Esophagus muscularis mucosa (tissue), 4 donors: ENCODE results near the gene SLC29A1. TPM values are rescaled to one million over a fixed set of nuclear protein-coding genes. Genes with fewer than 3 reads are reported as not detected.

Source experiments
- DNase-seq: peaks from one replicate; pipeline ENCODE4 v3.0.0-alpha.2; 2017; ENCODE audit errors: extremely low spot score
- H3K27ac ChIP-seq, 4 donors: fragments of 200-600 bp; sonication (generic); replicated peaks in 1 of 4; 1 replicate in 3 of 4; 2 replicates in 1 of 4; pipeline ENCODE4 v1.5.1; 2016 to 2019; ENCODE audit warnings: mild to moderate bottlenecking in 1 of 4
- H3K27me3 ChIP-seq, 4 donors: fragments of 200-600 bp; sonication (generic); one replicate each; pipeline versions ENCODE4 v1.5.1 to v1.6.0; 2016 to 2019
- H3K36me3 ChIP-seq, 4 donors: fragments of 200-600 bp; sonication (generic); one replicate each; pipeline ENCODE4 v1.5.1; 2016 to 2019
- H3K4me1 ChIP-seq, 4 donors: fragments of 200-600 bp; sonication (generic); one replicate each; pipeline ENCODE4 v1.5.1; 2016 to 2019
- H3K4me3 ChIP-seq, 4 donors: fragments of 200-600 bp; sonication (generic); 1 replicate in 2 of 4; 2 replicates in 2 of 4; pipeline ENCODE4 v1.5.1; 2016 to 2019; ENCODE audit warnings: mild to moderate bottlenecking in 4 of 4, moderate library complexity in 1 of 4
- H3K9me3 ChIP-seq, 4 donors: fragments of 200-600 bp; sonication (generic); 1 replicate in 3 of 4; 2 replicates in 1 of 4; pipeline ENCODE4 v1.5.1; 2016 to 2019
- CTCF ChIP-seq, 3 experiments: fragments of 200-600 bp in 2 of 3; fragments of 450-650 bp in 1 of 3; sonication (generic) in 2 of 3; IDR thresholded peaks; one replicate each; pipeline ENCODE4 v1.5.1; 2017 to 2019; ENCODE audit warnings: antibody characterized with exemption in 3 of 3, mild to moderate bottlenecking in 2 of 3, moderate library complexity in 1 of 3
- EP300 ChIP-seq: sonication (generic); formaldehyde crosslinking; IDR thresholded peaks from one replicate; pipeline ENCODE4 v1.6.1; 2017; ENCODE audit warnings: antibody characterized with exemption
- POLR2A ChIP-seq: fragments of 450-650 bp; IDR thresholded peaks from one replicate; pipeline ENCODE4 v1.6.1; 2017; ENCODE audit warnings: antibody characterized with exemption, moderate library complexity, mild to moderate bottlenecking, low read depth
- POLR2AphosphoS5 ChIP-seq, 2 donors: sonication (generic); formaldehyde crosslinking; IDR thresholded peaks; one replicate each; pipeline ENCODE4 v1.6.1; 2017; ENCODE audit warnings: antibody characterized with exemption in 2 of 2
- WGBS: methylation state at CpG from one replicate; pipeline ENCODE4 v1.1.5; 2018; 5-methylcytosine and 5-hydroxymethylcytosine counted together
- intact Hi-C: fragments of 100-400 bp; cut with DNase I; formaldehyde crosslinking; loops from one replicate; pipeline ENCODE4 v1.15.1; 2023
- total RNA-seq, 4 donors: library from RNA; depleted of rRNA; stranded (reverse); fragments of >200 nt; gene quantifications; one replicate each; pipeline versions ENCODE4 v1.1.0 to v1.2.1, GENCODE V29; 2016

Gene SLC29A1
- total RNA-seq, 4 donors from 2014 or later: 68.9 to 159 (median 138) TPM

GRCh38 chr6:44250718-44251123, 27.3 kb downstream of the SLC29A1 start:
- H3K4me1 ChIP-seq: peaks cover 31 to 69% (median 66%) of the 10 kb centered on the region in 4 donors
- no peaks in the 10 kb centered on the region for H3K9me3 ChIP-seq
- TF ChIP-seq POLR2A: no peak
- TF ChIP-seq EP300: no peak
- TF ChIP-seq CTCF (IDR thresholded peaks at IDR 0.05): no peak
- no peak for TF ChIP-seq POLR2AphosphoS5 (IDR thresholded peaks at IDR 0.05)
- no peak overlapping the region for H3K4me3 ChIP-seq
- intact Hi-C loops: no loop called here
- H3K36me3 ChIP-seq: peaks cover 63 to 76% (median 73%) of the 10 kb centered on the region in 4 donors
- WGBS: 66% methylated on average over 3 of the region's 3 CpGs
- H3K27me3 ChIP-seq: no peaks in the 10 kb centered on the region
- H3K27ac ChIP-seq: peak overlapping the region in 1 of 4 donors; percentile 15
- no peak for DNase-seq

- intact Hi-C loops: no loop called here
- WGBS: 90% methylated on average over 14 of the region's 14 CpGs
Measured at GRCh38 chr6:44251576-44252524, 28.5 kb downstream of the SLC29A1 start.

GRCh38 chr6:44253307-44254101, 30.1 kb downstream of the SLC29A1 start:
- Histone ChIP-seq H3K4me1 (peaks cover 36 to 78% (median 76%) of the 10 kb centered on the region in 4 donors), H3K36me3 (peaks cover 63 to 81% (median 75%) of the 10 kb centered on the region in 4 donors), H3K4me3 (no peak overlapping the region), H3K27me3 (no peaks in the 10 kb centered on the region), H3K27ac (peak overlapping the region in 1 of 4 donors; percentile 1), H3K9me3 (no peaks in the 10 kb centered on the region)
- TF ChIP-seq POLR2AphosphoS5 (IDR thresholded peaks at IDR 0.05) (no peak), CTCF (IDR thresholded peaks at IDR 0.05) (peak; percentile 25 to 49 (median 30)), POLR2A (no peak), EP300 (no peak)
- DNase-seq: no peak
- intact Hi-C loops: no loop called here
- WGBS: 75% methylated on average over 10 of the region's 10 CpGs

More at GRCh38 chr6:44251576-44252524, 28.5 kb downstream of the SLC29A1 start:
- no peak for TF ChIP-seq POLR2AphosphoS5 (IDR thresholded peaks at IDR 0.05)
- Histone ChIP-seq H3K4me1 (peaks cover 37 to 78% (median 74%) of the 10 kb centered on the region in 4 donors), H3K4me3 (no peak overlapping the region), H3K27me3 (no peaks in the 10 kb centered on the region), H3K27ac (no peak overlapping the region), H3K36me3 (peaks cover 63 to 82% (median 75%) of the 10 kb centered on the region in 4 donors), H3K9me3 (no peaks in the 10 kb centered on the region)
- no peak for DNase-seq

GRCh38 chr6:44254191-44255104, 31.1 kb downstream of the SLC29A1 start:
- TF ChIP-seq CTCF (IDR thresholded peaks at IDR 0.05): no peak
- H3K27ac ChIP-seq: peak overlapping the region in 1 of 4 donors; percentile 33
- no peak for DNase-seq
- H3K4me3 ChIP-seq: no peak overlapping the region
- H3K9me3 ChIP-seq: no peaks in the 10 kb centered on the region
- H3K36me3 ChIP-seq: peaks cover 56 to 81% (median 70%) of the 10 kb centered on the region in 4 donors
- intact Hi-C loops: no loop called here
- 80% methylated on average over 12 of the region's 12 CpGs for WGBS
- H3K4me1 ChIP-seq: peaks cover 27 to 69% (median 66%) of the 10 kb centered on the region in 4 donors
- H3K27me3 ChIP-seq: no peaks in the 10 kb centered on the region
